WTC11 (cell line): ENCODE data around the gene AK5. TPM values are rescaled to one million over a fixed set of nuclear protein-coding genes. Genes with fewer than 3 reads are reported as not detected.

Source experiments
- ATAC-seq: fragments of 200-7000 bp; cut with Tn5 transposase; 2 replicates; pipeline ENCODE4 v1.10.0; 2021; ENCODE audit warnings: mild to moderate bottlenecking, moderate library complexity
- CTCF ChIA-PET: fragments of 300-600 bp; sonication (Branson Sonifier 250); formaldehyde crosslinking; loops from one replicate; lab custom pipeline; 2021; ENCODE audit warnings: antibody characterized with exemption; lab: Charles Lee
- POLR2A ChIA-PET: fragments of 350-600 bp; sonication (Branson Sonifier 250); formaldehyde crosslinking; loops from one replicate; lab custom pipeline; 2021; ENCODE audit warnings: antibody characterized with exemption; lab: Charles Lee
- DNase-seq: peaks from one replicate; pipeline ENCODE4 v3.0.0; 2021; ENCODE audit warnings: low spot score
- H3K27ac Mint-ChIP-seq: 2 replicates; pipeline ENCODE4 v1.8.0; 2021; ENCODE audit warnings: mixed read lengths
- H3K27me3 Mint-ChIP-seq: 2 replicates; pipeline ENCODE4 v1.8.0; 2021; ENCODE audit warnings: low read depth, mild to moderate bottlenecking, moderate library complexity, mixed read lengths
- H3K36me3 Mint-ChIP-seq: 2 replicates; pipeline ENCODE4 v1.8.0; 2021; ENCODE audit warnings: mixed read lengths
- H3K4me1 Mint-ChIP-seq: 2 replicates; pipeline ENCODE4 v1.8.0; 2022; ENCODE audit warnings: mixed read lengths
- H3K4me3 Mint-ChIP-seq: 2 replicates; pipeline ENCODE4 v1.8.0; 2021; ENCODE audit warnings: mild to moderate bottlenecking, moderate library complexity, mixed read lengths
- H3K9me3 Mint-ChIP-seq: 2 replicates; pipeline ENCODE4 v1.8.0; 2021; ENCODE audit warnings: mixed read lengths
- AFF4 ChIP-seq: sonication (generic); formaldehyde crosslinking; IDR thresholded peaks from 2 replicates; pipeline ENCODE4 v1.8.1; 2023; ENCODE audit warnings: mild to moderate bottlenecking, missing genetic modification reagents, borderline replicate concordance
- CREM ChIP-seq: sonication (generic); formaldehyde crosslinking; IDR thresholded peaks from 2 replicates; pipeline ENCODE4 v1.8.1; 2022; ENCODE audit warnings: mild to moderate bottlenecking, missing genetic modification reagents, moderate library complexity
- EMX1 ChIP-seq: fragments of 250-450 bp; sonication (Bioruptor Pico); IDR thresholded peaks from 2 replicates; pipeline ENCODE4 v1.8.0; 2021; ENCODE audit warnings: mild to moderate bottlenecking
- GRHL2 ChIP-seq: fragments of 250-450 bp; sonication (Bioruptor Pico); IDR thresholded peaks from 2 replicates; pipeline ENCODE4 v1.8.0; 2022; ENCODE audit warnings: mild to moderate bottlenecking, moderate library complexity; ENCODE audit not compliant: insufficient replicate concordance, severe bottlenecking
- IRF1 ChIP-seq: sonication (generic); formaldehyde crosslinking; IDR thresholded peaks from 2 replicates; pipeline ENCODE4 v1.8.0; 2023; ENCODE audit warnings: missing genetic modification reagents
- IRF2 ChIP-seq: sonication (generic); formaldehyde crosslinking; IDR thresholded peaks from 2 replicates; pipeline ENCODE4 v1.8.0; 2022; ENCODE audit warnings: low read depth, missing genetic modification reagents, borderline replicate concordance
- MXD4 ChIP-seq: fragments of 250-450 bp; sonication (Bioruptor Pico); IDR thresholded peaks from 2 replicates; pipeline ENCODE4 v1.8.0; 2021; ENCODE audit warnings: mild to moderate bottlenecking, moderate library complexity, borderline replicate concordance
- NFE2L1 ChIP-seq: sonication (generic); formaldehyde crosslinking; IDR thresholded peaks from 2 replicates; pipeline ENCODE4 v1.8.1; 2023; ENCODE audit warnings: missing genetic modification reagents
- SMAD3 ChIP-seq: sonication (generic); formaldehyde crosslinking; IDR thresholded peaks from 2 replicates; pipeline ENCODE4 v1.8.0; 2022; ENCODE audit warnings: missing genetic modification reagents, mild to moderate bottlenecking, borderline replicate concordance
- ZNF232 ChIP-seq: sonication (generic); formaldehyde crosslinking; IDR thresholded peaks from 2 replicates; pipeline ENCODE4 v1.8.0; 2022; ENCODE audit warnings: mild to moderate bottlenecking, missing genetic modification reagents
- ZNF423 ChIP-seq: fragments of 250-450 bp; sonication (Bioruptor Pico); IDR thresholded peaks from 2 replicates; pipeline ENCODE4 v2.1.2; 2022; ENCODE audit warnings: mild to moderate bottlenecking, moderate library complexity
- total RNA-seq: library from RNA; stranded (reverse); gene quantifications from 3 replicates; pipeline ENCODE4 v1.2.3, GENCODE V29; 2021
- TF ChIP-seq, protein P1 (sequence below): sonication (generic); formaldehyde crosslinking; IDR thresholded peaks from 2 replicates; pipeline ENCODE4 v1.8.0; 2023; ENCODE audit warnings: missing genetic modification reagents, mild to moderate bottlenecking, borderline replicate concordance
- TF ChIP-seq, protein P2 (sequence below): fragments of 250-450 bp; sonication (Bioruptor Pico); IDR thresholded peaks from 2 replicates; pipeline ENCODE4 v1.9.0; 2021; ENCODE audit warnings: mild to moderate bottlenecking
- TF ChIP-seq, protein P3 (sequence below): sonication (generic); formaldehyde crosslinking; IDR thresholded peaks from 2 replicates; pipeline ENCODE4 v1.8.1; 2022; ENCODE audit warnings: low read depth, missing genetic modification reagents, borderline replicate concordance
- TF ChIP-seq, protein P4 (sequence below): sonication (generic); formaldehyde crosslinking; IDR thresholded peaks from 2 replicates; pipeline ENCODE4 v1.8.1; 2023; ENCODE audit warnings: mild to moderate bottlenecking, missing genetic modification reagents

The AK5 gene
- total RNA-seq, 1 experiment from 2014 or later = 3.0 TPM

GRCh38 chr1:77473690-77474089 is 191.9 kb downstream of the AK5 start (continued):
- TF ChIP-seq SMAD3 (CRISPR knock-in tag) = no peak
- no peak for TF ChIP-seq GRHL2 (CRISPR knock-in tag)
- no peak for TF ChIP-seq CREM (CRISPR knock-in tag)
- no peak for TF ChIP-seq NFE2L1
- TF ChIP-seq EMX1 (CRISPR knock-in tag) = no peak
- no peak for TF ChIP-seq IRF2
- TF ChIP-seq, protein P1, sequence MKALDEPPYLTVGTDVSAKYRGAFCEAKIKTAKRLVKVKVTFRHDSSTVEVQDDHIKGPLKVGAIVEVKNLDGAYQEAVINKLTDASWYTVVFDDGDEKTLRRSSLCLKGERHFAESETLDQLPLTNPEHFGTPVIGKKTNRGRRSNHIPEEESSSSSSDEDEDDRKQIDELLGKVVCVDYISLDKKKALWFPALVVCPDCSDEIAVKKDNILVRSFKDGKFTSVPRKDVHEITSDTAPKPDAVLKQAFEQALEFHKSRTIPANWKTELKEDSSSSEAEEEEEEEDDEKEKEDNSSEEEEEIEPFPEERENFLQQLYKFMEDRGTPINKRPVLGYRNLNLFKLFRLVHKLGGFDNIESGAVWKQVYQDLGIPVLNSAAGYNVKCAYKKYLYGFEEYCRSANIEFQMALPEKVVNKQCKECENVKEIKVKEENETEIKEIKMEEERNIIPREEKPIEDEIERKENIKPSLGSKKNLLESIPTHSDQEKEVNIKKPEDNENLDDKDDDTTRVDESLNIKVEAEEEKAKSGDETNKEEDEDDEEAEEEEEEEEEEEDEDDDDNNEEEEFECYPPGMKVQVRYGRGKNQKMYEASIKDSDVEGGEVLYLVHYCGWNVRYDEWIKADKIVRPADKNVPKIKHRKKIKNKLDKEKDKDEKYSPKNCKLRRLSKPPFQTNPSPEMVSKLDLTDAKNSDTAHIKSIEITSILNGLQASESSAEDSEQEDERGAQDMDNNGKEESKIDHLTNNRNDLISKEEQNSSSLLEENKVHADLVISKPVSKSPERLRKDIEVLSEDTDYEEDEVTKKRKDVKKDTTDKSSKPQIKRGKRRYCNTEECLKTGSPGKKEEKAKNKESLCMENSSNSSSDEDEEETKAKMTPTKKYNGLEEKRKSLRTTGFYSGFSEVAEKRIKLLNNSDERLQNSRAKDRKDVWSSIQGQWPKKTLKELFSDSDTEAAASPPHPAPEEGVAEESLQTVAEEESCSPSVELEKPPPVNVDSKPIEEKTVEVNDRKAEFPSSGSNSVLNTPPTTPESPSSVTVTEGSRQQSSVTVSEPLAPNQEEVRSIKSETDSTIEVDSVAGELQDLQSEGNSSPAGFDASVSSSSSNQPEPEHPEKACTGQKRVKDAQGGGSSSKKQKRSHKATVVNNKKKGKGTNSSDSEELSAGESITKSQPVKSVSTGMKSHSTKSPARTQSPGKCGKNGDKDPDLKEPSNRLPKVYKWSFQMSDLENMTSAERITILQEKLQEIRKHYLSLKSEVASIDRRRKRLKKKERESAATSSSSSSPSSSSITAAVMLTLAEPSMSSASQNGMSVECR (CRISPR knock-in tag) = no peak
- TF ChIP-seq, protein P2, sequence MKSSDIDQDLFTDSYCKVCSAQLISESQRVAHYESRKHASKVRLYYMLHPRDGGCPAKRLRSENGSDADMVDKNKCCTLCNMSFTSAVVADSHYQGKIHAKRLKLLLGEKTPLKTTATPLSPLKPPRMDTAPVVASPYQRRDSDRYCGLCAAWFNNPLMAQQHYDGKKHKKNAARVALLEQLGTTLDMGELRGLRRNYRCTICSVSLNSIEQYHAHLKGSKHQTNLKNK (CRISPR knock-in tag) = no peak
- TF ChIP-seq IRF1 (CRISPR knock-in tag) = no peak
- TF ChIP-seq, protein P3, sequence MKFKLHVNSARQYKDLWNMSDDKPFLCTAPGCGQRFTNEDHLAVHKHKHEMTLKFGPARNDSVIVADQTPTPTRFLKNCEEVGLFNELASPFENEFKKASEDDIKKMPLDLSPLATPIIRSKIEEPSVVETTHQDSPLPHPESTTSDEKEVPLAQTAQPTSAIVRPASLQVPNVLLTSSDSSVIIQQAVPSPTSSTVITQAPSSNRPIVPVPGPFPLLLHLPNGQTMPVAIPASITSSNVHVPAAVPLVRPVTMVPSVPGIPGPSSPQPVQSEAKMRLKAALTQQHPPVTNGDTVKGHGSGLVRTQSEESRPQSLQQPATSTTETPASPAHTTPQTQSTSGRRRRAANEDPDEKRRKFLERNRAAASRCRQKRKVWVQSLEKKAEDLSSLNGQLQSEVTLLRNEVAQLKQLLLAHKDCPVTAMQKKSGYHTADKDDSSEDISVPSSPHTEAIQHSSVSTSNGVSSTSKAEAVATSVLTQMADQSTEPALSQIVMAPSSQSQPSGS = no peak
- TF ChIP-seq, all 79 proteins: peak for 0

- Mint-ChIP-seq H3K4me3 (no peak overlapping the region), H3K36me3 (no peaks in the 10 kb centered on the region), H3K27me3 (no peaks in the 10 kb centered on the region)
- POLR2A ChIA-PET = interaction anchor here (0.6 kb wide), 1 partner anchor 15 kb away, joined by 3 read pairs; no protein-coding TSS in a partner anchor
- no peak for ATAC-seq
- TF ChIP-seq ZNF232 (no peak), AFF4 (CRISPR knock-in tag) (no peak), ZNF423 (CRISPR knock-in tag) (no peak), MXD4 (no peak), EMX1 (CRISPR knock-in tag) (no peak)
- TF ChIP-seq, protein P4, sequence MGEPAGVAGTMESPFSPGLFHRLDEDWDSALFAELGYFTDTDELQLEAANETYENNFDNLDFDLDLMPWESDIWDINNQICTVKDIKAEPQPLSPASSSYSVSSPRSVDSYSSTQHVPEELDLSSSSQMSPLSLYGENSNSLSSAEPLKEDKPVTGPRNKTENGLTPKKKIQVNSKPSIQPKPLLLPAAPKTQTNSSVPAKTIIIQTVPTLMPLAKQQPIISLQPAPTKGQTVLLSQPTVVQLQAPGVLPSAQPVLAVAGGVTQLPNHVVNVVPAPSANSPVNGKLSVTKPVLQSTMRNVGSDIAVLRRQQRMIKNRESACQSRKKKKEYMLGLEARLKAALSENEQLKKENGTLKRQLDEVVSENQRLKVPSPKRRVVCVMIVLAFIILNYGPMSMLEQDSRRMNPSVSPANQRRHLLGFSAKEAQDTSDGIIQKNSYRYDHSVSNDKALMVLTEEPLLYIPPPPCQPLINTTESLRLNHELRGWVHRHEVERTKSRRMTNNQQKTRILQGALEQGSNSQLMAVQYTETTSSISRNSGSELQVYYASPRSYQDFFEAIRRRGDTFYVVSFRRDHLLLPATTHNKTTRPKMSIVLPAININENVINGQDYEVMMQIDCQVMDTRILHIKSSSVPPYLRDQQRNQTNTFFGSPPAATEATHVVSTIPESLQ = no peak
- TF ChIP-seq, all 79 proteins: peak for 0
- Mint-ChIP-seq H3K27ac (no peak overlapping the region), H3K9me3 (peaks cover 11% of the 10 kb centered on the region), H3K4me1 (no peaks in the 10 kb centered on the region)
- DNase-seq = no peak
- CTCF ChIA-PET = no interaction called here
Measured at GRCh38 chr1:77475641-77476040, 193.8 kb downstream of the AK5 start.
